ENCODE measurements around the gene GUCA1C. TPM values are rescaled to one million over a fixed set of nuclear protein-coding genes. Genes with fewer than 3 reads are reported as not detected.

The GUCA1C gene
- total RNA-seq, result not detected

- no peak for ATAC-seq
Measured at GRCh38 chr3:108953700-108954099, at the start of gene GUCA1C. Gene GUCA1C (minus strand): TSS chr3:108953879. CDS start chr3:108953762, 117 bp downstream.

DNA sequence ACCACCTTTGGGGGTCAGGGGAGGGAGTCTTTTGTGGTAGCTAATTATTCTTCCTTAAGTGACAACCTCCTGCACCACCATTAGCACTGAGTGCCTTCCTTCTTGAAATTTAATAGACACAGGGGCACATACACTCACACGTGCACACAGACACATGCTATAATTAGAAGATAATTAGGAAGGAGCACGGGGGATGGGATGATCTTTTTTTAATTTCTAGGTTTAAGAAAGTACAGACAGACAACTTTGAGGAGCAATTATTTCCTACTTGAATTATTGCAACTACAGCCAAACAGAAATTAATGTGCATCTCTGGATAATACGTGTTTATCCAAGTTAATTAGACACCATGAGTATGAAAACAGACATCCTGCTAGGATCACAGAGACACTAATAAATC is 44.8 kb upstream of the GUCA1C start:
- no peak for ATAC-seq

- no peak for ATAC-seq
Measured at GRCh38 chr3:108985844-108986243, 32.2 kb upstream of the GUCA1C start.

DNA sequence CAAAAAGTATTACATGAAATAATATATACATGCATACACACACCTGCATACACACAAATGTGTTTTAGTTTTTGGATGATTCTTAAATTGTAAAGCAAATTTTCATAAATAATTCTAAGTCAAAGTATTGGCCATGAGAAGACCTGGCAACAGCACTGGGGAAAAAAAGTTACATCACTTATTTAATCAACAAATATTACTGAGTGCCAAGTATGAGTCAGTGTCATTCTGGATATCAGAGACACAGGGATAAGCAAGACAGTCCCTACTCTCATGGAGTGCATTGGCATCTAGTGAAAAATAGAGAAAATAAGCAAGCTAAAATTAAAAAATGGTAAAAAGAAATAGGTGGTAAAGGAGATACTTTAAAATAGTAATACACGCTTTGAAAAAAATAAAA is 29.4 kb upstream of the GUCA1C start:
- no peak for ATAC-seq

DNA sequence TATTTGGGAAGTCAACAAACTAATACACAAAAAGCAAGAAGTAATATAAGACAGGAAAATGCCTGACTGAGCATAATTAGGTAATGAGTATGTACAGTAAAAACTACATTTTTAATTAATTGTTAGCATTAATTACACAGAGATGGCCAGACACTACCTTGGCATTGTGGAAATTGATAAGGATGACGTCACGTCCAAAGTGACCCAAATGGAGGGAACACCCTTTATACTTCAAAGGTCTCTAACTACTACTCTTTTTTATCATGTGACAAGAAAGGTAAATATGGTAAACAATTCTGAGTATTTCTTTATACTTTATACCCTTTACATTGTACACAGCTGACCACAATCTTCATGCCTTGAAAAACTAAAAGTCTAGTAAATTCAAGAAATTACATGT is 22.4 kb upstream of the GUCA1C start:
- no peak for ATAC-seq

DNA sequence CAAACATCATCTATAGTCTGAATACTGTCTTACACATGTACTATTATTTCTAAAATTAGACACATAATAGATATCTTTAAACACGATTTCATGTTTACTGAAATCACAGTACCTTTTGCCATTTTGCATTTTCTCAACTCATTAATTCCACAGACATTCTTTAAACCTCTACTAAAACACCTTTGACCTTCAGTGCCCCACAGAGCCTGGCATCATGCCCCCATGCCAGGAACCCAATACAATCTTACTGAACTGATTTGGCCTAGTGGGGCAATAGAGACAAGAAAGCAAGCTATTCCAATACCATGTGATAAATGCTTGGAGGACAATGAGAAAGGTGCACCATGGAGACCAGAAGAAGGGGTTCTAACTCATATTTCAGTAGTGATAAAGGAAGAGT is 19.3 kb upstream of the GUCA1C start:
- ATAC-seq, result no peak

- ATAC-seq, result no peak
Measured at GRCh38 chr3:108972482-108972881, 18.8 kb upstream of the GUCA1C start.

DNA sequence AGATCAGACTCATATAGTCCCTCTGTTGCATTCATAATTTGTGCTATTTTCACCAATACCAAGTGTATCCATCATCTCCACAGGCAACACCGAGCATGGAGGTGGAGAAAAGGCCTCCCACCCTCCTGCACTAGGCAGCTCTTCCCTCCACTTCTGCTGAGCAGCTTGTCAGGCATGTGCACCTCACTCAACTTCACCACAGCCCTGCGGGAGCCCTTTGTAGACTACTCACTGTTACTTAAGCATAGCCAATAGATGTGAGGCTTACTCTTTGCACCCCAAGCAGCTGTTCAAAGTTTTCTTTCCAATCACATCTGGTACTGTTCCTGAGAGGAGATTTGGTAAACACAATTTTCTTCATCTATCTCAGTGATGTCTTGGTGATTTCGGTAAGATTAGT is 16.9 kb upstream of the GUCA1C start:
- no peak for ATAC-seq

GRCh38 chr3:108966773-108967172 is 13.1 kb upstream of the GUCA1C start:
- ATAC-seq, result no peak

GRCh38 chr3:108959017-108959416 is 5.3 kb upstream of the GUCA1C start:
- ATAC-seq, result no peak

DNA sequence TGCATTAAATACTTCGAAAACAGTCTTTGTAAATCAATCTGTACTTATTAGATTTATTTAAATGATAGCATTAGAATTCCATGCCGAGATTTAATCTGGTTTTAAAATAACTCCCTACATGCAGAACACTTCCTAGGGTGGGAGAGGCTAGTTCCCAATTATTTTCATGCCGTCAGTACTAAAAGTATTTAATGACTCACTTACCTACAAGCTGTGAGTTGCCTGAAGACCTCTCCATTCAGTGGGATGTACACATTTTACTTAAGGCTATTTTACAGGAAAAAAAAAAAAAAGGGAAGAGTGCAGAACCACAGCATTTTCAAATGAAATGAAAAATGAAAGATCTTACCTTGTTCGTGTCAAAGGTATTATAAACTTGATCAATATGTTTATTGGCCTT is 469 bp downstream of the GUCA1C start:
- ATAC-seq, result peak; percentile 57

DNA sequence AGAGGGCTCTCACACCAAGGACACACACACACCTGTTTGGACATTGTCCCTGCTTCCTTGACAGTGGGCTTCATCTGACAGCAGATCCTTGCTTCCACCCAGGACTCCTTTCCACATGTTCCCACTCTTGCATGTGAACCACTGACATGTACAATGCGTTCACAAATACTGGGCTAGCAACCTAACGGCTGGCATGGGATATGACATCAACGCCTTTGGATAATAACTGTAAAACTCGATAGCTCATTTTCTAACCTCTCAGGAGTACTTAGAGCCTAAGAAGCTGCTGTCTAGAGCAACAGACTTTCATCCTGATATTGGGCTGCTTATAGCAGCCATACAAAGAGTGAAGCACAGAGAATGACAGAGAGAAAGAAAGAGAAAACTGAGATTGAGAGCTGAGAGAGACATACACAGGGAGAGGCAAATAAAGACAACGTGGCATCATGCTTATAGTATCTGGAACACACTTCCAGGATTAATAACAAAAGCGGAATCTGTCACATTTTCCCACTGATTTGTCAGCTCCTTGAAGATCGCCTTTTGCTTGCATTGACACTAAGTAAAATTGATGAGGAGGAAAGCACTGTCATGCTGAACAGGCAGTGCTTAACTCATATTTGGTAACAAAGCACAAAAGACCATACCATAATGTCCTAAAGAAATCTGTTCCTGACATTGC is 1.7 kb downstream of the GUCA1C start:
- ATAC-seq, result no peak

DNA sequence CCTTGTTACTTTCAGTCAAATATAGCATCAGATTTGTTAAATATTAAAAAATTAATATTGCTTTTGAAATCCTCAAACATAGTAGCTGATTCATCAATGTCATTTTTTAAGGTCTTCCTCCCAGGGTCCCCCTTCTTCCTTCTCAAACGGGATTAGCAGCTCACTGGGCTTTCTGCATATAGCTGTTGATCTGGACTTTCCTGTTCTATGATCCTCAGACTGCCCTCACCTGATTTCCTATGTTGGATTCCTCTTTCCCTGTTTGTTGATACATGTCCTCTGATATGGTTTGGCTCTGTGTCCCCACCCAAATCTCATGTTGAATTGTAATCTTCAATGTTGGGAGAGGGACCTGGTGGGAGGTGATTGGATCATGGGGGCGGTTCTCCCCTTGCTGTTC is 5.8 kb downstream of the GUCA1C start:
- ATAC-seq, result peak; percentile 61

- ATAC-seq, result peak; percentile 77
Measured at GRCh38 chr3:108946292-108947285, 7.1 kb downstream of the GUCA1C start.

DNA sequence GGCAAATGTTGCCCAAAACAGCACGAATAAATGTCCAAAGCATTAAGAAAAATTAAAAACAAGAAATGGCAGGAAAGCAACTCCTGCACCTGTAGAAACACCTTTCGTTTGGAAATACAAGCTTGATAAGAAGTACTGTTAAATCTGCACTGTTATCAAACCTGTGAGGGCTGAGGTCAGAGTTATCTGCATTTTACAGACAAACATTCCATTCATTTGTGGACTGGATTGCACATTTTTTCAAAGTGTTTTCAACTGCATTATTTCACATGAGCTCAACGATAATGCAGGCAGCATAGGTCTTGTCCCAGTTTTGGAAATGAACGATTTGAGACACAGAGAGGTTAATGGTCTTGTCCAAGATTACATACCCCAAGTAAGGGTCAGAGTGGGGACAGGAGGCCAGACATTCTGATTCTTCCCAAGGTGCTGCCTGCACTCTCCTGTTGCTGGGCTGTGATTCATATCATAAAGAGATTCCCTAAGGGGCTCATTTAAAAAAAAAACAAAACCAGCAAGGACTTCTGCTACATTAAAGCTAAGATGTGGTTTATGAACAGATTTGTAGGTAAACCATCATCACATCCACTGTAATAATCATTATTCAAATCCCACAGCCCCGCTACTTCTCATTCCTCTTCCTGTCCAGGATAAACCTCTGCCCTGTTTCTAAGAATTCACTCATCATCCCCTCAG is 13.0 kb downstream of the GUCA1C start:
- no peak for ATAC-seq

- ATAC-seq, result no peak
Measured at GRCh38 chr3:108940166-108940565, 13.5 kb downstream of the GUCA1C start.

DNA sequence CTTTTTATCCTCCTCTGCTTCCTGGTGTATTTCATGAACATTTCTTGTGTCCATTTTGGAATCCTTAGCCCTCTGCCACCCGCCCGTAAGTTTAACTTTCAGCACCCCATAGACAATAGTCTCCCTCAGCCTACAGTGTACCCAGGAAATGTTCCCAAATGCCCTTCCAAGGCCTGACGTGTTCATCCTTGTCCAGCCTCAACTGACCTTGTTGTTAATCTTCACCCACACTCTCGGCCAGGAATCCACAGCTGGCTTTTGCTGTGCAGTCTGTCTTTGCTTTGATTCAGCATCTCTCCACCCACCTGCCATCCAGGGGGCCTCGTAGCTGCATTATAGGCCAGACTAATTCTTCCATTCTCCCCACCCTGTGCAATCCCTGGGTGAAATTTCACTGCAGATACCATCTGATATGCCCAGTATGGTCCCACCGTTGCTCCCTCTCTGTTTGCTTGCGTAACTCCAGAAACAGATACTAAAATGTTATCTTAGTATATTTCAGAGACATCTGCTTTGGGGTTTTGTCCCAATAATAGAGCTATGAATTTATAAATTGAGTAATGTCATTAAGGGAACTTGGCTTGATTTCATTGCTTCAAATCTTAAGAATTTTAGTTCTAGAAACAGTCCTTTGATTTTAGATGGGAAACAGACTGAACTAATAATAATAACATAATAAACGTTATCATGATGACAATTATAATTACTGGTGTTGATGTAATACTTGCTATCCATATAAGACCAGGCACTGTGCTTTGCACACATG is 16.6 kb downstream of the GUCA1C start:
- ATAC-seq, result no peak

- ATAC-seq, result no peak
Measured at GRCh38 chr3:108931035-108931434, 22.6 kb downstream of the GUCA1C start.

GRCh38 chr3:108918866-108919265 is 34.8 kb downstream of the GUCA1C start:
- no peak for ATAC-seq

GRCh38 chr3:108914774-108915641 is 38.7 kb downstream of the GUCA1C start:
- ATAC-seq, result peak; percentile 88

DNA sequence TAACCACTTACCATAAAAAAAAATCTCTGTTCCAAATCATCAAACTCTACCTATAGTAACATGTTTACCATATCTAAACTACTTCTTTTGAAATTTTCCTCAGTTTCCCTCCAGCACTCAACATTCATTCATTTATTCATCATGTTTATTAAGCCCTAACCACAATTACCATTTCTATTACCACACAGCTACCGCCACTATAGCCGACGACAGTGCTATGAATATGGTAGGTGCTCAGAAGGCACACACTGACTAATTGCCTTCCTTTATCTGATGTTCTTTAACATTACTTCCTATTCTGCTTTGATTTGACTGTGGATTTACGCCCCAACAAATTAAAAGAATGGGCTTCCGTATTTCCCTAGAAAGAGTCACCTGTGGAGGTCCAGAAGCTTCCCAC is 43.9 kb downstream of the GUCA1C start:
- ATAC-seq, result no peak
